GM18511 (cell line): ENCODE results near the gene OLIG2.
A peak's percentile ranks its signal among the peaks of the same experiment; 100 is the strongest.

ENCODE experiments used
- ATAC-seq: cut with Tn5 transposase; IDR thresholded peaks from one replicate; pipeline ENCODE4 v1.9.1; 2021; ENCODE audit warnings: mild to moderate bottlenecking, moderate library complexity; ENCODE audit not compliant: unreplicated experiment

Gene OLIG2

DNA sequence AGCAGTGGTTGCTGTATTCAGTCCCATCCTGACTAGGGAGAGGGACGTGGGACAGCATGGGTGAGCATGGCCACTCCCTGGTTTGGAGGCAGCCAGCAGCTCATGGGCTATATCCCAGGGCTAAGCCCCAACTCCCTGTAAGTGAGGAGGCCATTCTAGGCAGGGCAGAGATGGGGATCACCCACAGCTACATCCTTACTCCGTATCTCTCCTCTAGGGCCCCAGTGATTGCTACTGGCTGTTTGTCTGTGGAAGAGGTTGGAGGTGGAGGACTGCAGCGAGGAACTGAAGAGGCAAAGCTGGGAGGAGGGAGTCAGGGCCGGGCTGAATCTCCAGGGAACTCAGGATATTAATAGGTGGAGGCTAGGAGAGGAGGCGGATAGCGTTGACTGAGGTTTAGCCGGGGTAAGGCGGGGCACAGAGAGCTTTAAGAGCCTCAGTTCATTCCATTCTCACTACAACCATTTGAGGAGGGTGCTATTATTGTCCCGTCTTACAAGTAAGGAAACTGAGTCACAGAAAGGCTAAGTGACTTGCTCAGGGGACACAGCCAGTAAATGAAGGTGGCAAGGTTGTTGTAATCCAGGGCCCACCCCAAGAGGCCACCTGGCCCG lies 6.8 kb downstream of the OLIG2 start:
- ATAC-seq, result no peak

DNA sequence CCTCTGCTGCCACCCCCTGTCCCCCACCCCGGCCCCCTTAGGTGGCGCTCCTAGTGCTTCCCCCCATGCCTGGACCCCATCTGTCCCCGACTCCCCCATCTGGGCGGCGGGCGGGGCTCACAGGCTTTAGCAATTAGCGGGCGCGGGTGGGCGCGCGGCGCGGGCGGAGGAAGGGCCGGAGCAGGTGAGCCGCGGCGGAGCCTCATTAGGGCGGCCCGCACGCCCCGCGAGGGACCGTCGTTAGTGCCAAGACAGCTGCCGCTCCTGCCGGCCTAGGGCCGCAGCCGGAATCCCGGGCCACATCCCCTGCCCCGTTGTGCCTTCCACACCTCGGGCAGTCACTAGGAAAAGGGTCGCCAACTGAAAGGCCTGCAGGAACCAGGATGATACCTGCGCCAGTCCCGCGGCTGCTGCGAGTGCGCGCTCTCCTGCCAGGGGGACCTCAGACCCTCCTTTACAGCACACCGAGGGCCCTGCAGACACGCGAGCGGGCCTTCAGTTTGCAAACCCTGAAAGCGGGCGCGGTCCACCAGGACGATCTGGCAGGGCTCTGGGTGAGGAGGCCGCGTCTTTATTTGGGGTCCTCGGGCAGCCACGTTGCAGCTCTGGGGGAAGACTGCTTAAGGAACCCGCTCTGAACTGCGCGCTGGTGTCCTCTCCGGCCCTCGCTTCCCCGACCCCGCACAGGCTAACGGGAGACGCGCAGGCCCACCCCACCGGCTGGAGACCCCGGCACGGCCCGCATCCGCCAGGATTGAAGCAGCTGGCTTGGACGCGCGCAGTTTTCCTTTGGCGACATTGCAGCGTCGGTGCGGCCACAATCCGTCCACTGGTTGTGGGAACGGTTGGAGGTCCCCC lies 7.6 kb downstream of the OLIG2 start:
- ATAC-seq, result no peak

DNA sequence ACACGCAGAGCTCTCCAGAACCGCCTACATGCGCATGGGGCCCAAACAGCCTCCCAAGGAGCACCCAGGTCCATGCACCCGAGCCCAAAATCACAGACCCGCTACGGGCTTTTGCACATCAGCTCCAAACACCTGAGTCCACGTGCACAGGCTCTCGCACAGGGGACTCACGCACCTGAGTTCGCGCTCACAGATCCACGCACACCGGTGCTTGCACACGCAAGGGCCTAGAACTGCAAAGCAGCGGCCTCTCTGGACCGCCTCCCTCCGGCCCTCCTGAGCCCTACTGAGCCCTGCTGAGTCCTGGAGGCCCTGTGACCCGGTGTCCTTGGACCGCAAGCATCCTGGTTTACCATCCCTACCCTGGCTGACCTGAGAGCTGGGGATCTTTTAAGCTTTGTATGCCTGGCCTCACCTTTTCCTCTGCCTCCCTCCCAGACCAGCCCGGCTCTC lies 8.3 kb downstream of the OLIG2 start:
- ATAC-seq, result no peak

DNA sequence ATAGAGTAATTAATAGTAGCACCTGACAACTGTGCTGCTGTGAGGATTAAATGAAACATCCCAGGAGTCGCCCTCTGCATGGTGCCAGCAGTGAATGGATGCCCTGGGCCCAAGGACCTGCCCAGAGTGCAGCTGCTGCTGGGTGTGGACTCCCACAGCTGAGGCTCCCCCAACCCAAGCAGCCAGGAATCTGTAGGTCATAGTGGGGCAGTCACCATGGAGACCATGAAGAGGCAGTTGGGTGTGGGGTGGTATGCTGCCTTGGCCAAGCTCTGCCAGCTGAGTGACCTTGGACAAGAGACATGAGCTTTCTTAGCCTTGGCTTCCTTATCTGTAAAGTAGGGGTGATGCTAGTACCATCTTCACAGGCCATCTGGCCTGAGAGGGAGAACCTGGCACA lies 9.4 kb downstream of the OLIG2 start:
- no peak for ATAC-seq

DNA sequence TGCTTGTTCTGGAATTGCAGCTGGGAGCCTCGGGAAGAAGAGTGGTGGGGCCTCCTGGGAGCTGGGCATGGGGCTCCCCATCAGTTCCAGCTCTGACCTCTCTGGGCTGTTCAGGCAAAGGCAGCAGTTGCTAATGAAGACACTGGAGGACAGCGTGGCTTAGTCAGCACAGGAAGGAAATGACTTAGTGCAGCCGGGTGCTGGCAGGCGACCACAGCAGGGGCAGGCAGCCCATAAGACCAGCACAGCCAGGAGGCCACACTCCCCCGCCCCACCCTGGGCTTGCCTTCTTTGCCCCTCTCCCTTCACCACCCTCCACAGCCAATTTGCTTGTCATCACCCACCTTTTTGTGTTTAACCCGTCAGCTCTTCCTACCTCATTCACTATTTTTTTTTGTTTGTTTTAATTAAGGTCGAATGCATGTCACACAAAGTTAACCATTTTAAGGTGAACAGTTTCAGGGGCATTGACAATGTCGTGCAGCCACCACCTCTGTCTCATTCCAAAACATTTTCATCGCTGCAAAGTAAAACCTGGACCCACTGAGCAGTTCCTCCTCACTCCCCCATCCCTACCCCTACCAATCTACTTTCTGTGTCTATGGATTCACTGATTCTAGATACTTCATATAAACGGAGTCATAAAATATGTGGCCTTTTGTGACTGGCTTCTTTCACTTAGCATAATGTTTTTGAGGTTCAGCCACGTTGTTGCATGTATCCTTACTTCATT lies 10.9 kb downstream of the OLIG2 start:
- ATAC-seq, result peak; percentile 60

DNA sequence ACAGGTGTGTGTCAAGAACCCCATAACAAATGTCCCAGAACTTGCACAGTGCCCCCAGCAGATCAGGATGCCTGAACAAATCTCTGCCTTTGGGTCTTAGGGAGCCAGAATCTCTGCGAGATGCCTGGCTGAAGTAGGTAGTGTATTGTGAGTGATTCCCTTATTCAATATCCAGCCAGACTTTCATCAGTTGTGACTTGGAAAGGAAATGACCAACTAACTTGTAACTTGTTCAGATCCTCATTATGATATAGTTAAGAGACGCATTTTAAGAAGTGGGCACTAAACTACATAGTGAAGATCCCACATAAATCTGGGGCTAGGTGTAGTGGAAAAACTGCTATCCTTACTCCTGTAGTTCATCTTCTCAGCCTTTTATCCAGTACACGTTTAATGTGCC lies 11.8 kb downstream of the OLIG2 start:
- no peak for ATAC-seq

DNA sequence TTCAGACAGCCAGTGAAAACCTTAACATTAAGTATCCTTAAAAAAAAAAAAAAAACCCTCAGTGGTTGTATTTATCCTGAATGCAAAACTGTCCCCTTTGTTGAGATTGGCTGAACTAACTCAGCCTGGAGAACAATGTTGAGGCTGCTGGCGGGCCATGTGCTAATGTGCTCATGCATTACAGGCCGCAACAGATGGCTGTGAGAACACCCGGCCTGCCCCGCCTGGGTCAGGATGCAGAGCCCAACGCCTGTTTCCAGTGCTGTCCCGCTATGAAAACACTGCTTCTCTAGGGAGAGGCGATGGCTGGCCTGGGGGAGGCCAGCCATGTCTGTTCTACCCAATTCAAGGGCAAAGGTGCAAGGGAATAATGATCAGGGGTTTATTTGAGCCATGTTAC lies 13.8 kb downstream of the OLIG2 start:
- ATAC-seq, result no peak

DNA sequence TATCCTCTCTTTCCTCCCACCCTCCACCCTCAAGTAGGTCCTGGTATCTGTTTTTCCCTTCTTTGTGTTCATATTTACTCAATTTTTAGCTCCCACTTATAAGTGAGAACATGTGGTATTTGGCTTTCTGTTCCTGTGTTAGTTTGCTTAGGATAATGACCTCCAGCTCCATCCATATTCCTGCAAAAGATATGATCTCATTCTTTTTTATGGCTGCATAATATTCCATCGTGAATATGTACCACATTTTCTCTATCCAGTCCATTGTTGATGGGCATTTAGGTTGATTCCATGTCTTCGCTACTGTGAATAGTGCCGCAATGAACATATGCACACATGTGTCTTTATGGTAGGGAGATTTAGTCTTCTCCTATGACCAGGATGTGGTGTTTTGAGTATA lies 14.5 kb downstream of the OLIG2 start:
- ATAC-seq, result no peak

DNA sequence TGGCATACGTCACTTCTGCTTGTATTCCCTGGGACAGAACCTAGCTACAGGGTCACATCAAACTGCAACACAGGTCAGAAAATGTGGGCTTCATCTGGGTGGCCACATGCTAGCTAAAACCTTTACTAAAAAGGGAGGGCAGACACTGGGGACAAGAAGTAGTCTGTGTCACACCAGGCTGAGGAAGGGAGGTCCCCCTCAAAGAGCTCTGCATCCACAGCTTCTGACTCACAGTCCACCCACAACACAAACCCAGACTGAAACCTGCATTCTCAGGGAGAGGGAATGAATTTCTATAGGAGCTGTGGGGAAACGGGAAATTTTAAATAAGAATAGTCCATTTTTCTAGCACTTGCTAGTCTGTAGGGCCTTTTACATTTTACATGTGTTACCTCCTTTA lies 16.2 kb downstream of the OLIG2 start:
- ATAC-seq, result no peak

DNA sequence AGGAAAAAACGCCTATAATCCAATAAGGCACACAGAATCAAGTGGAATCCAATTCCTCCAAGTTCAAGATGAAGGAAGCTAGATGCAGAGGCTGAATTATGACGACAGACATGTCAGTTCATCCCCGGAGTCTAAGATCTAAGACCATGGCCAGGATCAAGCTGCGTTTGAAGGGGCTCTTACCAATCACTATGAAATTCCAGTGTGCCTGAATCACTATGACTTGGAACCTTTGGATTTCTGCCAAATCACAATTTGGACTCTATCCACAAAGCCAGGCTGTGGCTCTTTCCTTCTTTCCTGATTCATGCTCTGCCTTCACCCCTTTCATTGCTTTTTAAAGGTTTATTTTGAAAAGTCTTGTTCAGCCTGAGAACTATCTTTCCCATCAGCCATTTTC lies 17.1 kb downstream of the OLIG2 start:
- ATAC-seq, result no peak

DNA sequence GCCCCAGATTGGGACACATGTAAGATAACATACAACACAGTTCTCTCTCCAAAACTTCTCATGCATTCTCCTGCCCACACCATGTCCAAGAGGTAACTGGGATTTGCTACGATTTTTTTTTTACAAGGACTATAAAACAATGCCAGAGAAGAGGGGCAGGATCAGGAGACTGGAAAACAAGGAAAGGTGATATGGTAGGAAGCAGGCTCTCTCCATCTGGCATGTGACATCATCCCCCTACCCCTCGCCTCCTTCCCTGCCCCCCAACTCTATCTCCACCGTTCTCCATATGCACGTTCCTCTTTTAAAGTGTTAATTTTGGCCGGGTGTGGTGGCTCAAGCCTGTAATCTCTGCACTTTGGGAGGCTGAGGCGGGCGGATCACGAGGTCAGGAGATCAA lies 20.7 kb downstream of the OLIG2 start:
- ATAC-seq, result no peak

DNA sequence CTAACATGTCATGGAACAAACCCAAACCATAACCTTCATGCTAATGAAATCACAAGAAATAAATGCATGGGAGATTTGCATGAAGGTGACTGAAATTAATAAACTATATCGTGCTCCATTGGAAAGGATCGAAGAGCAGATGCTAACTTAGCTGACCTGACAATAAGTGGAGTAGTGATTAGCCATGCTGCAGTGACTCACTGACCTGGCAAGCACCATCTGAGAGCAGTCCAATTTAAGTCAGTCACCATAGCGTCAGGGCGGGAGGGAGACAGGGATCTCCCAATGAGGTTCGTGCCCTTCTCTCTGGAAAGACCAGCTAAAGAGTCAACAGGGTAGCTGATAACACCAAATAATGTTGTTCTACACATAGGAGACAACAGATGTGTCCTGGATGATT lies 21.5 kb downstream of the OLIG2 start:
- ATAC-seq, result no peak

DNA sequence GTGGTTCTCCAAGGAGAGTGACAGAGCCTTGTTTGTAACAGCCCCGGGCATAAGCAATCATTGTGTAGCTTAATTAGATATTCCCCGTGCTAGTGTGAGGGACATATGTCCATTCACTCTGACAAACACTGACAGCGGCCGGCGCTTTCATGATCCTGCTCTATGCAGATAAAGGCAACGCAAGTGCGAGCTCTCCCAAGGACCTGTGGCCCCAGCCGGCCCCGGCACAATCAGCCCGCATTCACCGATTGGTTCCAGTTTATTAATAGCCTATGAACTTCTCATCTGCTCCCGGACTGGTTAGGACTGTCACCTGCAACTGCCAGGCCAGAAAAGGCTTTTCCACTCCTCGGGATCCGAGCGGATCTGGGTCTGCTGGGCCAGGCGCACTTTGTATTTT lies 26.2 kb downstream of the OLIG2 start:
- no peak for ATAC-seq

DNA sequence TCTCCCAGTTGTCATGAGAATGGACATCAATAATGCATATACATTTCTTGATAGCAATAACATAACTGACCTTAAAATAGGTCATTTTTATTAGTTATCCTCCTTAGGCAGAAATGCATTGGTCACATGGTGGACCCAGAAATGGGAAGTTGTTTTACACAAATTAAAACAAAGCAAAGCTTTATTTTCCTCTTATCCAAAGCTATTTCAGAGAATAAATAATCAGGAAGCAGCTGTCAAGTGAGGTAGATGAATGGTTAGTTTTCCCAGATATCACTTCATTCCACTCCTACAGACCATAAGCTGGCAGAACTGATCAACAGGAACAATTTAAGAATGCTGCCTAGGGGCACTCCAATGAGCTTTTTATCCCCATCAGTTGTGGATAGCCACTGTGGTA lies 28.2 kb downstream of the OLIG2 start:
- no peak for ATAC-seq

DNA sequence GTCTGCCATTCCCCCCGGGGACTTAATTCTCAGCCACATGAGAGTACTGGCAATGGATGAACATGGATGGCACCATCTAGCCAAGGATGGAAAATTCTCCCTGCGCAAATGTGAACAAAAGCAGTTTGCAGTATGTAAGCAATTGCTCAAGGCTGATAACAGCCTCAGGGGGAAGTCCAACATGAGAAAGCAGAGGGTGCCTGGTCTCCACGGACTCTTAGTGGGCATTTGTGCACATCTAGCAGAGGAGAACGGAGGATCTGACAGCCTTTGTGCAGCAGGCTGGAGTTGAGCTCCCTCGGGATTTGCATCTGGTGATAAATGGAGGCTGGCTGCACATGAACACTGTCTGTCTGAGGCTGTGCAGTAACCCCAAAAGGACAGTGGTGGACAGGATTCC lies 30.3 kb downstream of the OLIG2 start:
- no peak for ATAC-seq

DNA sequence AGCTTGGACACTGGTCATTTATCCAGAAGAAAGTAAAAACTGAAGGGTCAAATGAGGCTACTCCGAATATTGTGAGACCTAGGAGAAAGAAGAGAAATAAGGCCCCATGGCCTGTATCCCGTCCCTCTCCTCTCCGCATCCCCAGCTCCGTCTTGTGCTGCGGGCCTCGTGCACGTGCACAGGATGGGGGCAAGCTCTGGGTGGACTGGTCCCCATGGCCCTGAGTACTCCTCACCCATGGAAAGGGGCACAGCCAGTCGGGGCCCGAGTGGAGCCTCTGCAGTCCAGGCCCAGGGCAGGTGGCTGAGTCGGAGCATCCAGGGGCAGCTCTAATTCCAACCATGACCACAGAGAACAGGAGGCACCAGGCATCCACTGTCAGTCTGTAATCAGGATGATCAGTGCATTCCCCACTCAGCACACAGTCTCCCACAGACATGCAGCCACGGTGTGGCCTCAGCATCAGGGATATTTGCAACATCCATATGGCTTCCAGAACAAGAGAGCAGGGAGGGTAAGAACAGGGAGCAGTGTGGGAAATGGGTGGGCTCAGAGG lies 31.7 kb downstream of the OLIG2 start:
- ATAC-seq, result no peak

DNA sequence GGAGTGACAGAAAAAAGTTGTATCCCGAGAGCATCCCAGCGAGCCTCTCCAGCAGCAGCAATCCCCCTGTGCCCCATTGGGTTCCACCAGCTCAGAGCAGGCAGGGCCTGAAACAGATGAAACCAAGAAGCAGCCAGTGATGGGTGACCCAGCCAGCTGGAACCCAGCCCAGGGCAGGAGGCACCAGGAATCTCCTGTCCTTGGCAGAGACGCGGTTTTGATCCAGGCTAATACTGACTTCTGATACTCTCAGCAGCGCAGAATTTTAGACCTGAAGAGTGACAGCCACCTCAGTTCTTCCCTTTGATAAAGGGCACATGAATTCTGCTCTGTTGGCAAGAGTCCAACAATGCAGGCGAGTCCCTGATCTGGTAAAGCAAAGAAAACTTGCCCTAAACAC lies 32.8 kb downstream of the OLIG2 start:
- no peak for ATAC-seq

DNA sequence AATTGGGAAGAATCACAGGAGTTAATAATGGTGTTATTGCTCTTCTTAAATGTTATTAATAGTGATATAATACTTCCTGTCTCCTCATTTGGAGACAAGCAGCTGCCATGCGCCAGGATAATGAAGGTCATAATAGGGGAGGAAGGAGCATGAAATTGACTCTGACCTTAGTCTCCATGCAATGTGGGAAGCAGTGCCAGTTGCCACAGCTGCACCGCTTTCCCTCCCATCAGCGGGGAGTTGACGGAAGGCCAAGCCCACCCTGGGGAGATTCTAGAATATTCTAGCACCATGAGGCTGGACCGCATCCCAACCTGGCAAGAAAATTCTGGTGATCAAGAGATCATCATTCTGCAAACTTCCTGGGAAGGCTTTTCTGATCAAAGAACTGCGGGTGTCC lies 33.2 kb downstream of the OLIG2 start:
- ATAC-seq, result no peak

DNA sequence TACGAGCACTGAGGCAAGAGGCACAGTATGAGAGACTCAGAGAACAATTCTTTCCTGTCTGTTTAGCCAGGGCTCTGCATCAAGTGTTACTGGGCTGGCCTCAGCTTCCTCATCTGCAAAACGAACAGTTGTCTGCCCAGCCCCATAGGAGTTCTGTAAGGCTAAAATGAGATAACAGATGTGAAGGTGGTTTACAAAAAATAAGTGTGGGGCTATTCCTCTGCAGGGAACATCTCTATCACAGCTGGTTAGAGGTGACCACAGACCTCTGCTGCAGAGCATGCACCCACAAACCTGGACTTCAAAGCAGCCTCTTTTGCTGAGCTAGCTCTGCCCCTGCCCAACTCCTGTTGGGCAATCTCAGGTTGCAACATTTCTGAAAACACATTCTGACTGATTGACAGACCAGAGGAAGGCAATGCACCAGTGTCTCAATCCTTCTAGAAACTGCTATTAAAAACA lies 33.7 kb downstream of the OLIG2 start:
- no peak for ATAC-seq

DNA sequence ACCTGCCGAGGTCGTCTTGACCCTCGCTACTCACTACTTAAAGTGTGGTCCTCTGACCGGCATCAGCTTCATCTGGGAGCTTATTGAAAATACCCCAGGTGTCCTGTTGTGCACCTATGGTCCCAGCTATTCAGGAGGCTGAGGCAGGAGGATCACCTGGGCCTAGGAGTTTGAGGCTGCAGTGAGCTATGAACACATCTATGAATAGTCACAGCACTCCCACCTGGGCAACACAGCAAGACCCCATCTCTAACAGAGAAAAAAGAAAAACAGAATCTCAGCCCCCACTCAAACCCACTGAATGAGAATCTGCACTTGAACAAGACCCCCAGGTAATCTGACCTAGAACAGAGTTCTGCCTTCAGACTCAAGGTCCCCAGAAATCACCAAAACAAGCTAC lies 35.5 kb downstream of the OLIG2 start:
- ATAC-seq, result no peak

DNA sequence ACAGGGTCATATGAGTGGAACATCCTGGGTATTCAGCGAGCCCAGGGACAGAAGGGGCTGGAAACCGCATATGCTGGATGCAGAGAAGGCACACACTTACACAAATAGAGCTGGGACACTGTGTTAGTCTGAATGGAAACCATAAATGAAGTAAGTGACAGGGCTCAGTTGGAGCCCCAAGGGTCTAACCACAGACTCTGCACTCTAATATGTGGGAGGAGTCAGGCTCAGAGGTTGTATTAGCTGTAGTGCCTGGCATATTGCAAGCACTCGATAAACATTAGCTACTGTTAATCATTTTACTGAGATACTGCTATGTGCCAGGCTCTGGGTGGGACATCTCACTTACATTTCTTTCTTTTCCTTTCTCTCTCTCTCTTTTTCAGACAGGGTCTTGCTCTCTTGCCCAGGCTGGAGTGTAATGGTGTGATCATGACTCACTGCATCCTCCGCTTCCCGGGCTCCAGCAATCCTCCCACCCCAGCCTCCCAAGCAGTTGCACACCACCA lies 37.7 kb downstream of the OLIG2 start:
- no peak for ATAC-seq
